Islet of Langerhans (tissue), 1 donor: ENCODE data around the gene MYO16.
"Not testable (repeated sequence)": the region's sequence is repeated elsewhere in the genome, so short reads cannot be mapped to it uniquely, and the experiment has no call there.

Source experiments
- FAIRE-seq: peaks from one replicate; lab custom pipeline; 2011; peaks lifted over from hg19 to GRCh38; lab: Jason Lieb, UNC

MYO16 gene

GRCh38 chr13:109074853-109075252, 445.4 kb downstream of the MYO16 start:
- FAIRE-seq = no peak

DNA sequence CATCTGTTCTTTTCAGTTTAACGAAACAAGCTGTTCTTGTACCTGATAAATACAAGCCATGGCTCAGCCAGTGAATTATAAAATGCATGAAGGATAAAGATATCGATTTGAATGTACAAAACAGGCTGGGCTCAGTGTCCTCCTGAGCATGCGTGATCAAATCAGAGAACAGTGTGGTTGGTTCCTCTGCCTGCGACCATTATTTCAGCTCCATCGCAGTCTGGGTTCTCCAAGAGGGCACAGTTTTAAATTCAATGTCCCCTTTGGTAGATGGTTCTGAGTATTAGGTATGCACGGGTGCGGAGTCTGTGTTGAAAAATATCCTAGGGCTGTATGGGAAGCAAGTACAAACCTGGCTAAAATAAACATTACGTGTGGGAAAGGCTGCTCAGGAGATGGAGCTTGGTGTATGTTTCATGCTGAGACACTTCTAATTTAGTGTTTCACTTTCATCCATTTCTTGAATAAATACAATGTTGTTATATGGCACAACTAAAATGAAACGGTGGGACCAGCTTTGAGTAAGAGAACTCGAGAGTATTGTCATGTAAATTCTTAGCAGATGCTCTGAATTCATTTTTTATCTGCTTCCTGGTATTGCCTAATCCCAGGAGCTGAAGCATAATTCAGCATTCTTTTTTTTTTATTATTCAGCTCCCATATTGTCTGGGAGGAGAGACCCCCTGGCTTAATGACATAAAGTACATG, 458.7 kb downstream of the MYO16 start:
- no peak for FAIRE-seq

DNA sequence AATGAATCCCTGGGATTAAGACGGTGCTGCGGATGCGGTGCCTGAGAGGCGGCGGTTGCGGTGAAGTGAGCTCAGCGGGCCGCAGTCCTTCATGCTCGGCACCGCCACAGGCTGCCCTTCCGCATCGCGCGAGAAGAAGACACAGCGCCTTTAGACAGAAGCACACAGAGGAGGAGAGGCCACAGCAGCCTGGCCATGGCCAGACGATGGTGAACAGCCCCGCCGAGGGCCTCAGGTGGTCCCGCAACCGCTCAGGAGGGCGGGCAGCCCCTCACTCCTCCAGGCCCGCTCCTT, 459.2 kb downstream of the MYO16 start:
- FAIRE-seq = no peak

GRCh38 chr13:109090796-109091195, 461.4 kb downstream of the MYO16 start:
- FAIRE-seq = no peak

DNA sequence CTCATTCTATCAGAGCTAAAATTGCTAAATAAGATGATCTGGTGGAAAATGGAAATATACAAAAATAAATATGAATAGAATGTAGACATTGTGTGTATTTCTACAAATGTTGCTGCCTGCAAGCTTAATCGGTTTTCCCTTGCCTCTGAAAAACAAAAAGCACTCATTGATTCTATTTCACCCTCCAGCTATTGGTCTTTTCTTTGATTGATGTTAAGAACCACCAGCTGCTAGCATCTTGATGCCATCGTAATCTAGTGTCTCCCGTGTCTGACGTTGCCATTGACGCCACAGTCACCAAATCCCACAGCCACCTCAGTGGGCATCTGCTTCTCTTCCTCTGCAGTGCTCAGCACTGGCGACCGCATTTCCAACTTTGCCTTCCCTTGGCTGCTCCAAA, 461.8 kb downstream of the MYO16 start:
- FAIRE-seq = no peak

DNA sequence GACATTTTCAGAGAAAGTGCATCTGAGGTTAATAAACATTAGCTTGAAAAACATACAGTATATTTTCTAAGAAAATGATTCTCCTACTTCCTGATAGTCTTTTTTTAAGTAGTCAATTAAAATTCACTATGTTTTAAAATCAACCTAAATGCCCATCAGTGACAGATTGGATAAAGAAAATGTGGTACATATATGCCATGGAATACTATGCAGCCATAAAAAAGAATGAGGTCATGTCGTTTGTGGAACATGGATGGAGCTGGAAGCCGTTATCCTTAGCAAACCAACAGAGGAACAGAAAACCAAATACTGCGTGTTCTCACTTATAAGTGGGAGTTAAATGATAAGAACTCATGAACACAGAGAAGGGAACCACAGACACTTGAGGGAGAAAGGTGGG, 462.8 kb downstream of the MYO16 start:
- FAIRE-seq = not testable (repeated sequence)

GRCh38 chr13:109093998-109094397, 464.6 kb downstream of the MYO16 start:
- no peak for FAIRE-seq

DNA sequence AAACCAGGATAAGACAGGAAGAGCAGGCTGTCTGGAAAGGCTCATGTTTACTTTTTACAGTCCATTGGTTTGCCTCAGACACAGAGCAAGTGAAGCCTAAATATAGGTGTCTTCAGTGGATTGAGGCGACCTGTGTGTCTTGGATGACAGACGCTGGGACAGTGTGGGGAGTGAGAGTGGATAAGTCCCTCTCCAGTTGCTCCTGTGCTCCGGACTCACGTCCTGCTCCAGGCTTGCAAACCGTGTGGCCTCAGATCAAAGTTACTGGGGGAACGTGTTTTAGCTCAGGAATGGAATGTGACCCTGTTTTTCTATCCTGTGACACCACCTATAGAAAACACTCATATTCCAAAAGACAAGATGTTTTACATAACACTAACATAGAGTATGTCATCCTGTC, 465.7 kb downstream of the MYO16 start:
- no peak for FAIRE-seq

DNA sequence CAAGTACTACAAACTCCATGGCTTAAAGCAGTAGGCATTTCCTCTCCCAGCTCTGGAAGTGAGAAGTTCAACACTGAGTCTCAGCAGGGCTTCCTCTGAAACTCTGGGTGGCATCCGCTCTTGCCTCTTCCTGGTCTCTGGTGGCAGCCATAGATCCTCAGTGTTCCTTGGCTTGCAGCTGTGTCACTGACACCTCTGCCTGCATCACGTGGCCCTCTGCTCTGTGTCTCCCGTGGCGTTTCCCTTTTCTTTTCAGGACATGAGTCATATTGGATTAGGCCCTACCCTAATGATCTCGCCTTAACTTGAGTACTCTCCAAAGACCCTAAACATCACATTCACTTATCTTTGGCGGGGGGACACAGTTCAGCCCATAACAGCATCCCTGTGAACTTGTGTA, 466.7 kb downstream of the MYO16 start:
- no peak for FAIRE-seq

- no peak for FAIRE-seq
Observed at GRCh38 chr13:109100705-109101304, 471.4 kb downstream of the MYO16 start.

DNA sequence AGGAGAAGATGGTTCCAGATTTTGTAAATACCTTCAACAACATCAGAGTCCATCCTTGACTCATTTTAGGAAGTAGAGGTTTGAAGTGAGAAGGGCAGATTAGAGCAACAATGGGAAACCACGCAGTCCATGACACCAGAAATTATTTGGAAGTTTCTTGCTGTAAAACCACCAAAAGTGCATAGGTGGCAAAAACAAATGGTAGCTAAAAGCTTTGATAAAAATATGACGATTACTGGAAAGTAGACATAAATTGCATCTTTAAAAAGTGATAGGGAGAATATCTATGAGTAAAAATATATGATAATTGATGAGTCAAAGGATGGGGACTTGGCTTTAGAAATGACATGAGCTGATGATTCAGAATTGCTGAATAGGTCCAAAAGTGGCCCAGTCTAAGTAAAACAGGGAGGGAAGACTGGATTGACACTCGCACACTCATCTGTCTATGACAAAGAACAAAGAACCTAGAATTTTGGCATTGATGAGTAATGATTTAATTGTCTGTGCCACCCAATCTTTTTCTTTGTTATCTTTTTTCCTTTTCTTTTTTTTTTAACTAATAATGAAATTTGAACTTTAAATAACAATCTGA, 472.2 kb downstream of the MYO16 start:
- FAIRE-seq = no peak

- no peak for FAIRE-seq
Observed at GRCh38 chr13:109105899-109106298, 476.5 kb downstream of the MYO16 start.

DNA sequence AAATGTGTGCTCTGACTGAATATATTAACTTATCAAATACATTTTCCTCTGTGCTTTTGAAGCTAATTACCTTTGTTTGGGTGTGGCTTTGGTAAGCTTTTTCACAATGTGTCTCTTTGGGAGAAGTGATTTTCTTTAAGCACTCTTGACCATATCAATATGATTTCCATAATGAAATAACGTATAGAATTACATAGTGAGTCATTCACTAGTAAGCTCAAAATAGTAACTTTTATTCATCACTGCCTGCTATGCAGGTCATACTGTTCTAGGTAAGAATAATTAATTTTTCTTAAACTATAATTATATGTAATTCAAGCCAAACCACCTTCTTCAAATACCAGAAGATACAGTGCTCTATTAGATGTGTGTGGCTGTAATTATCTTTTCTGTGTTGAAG, 480.7 kb downstream of the MYO16 start:
- no peak for FAIRE-seq

- FAIRE-seq = no peak
Observed at GRCh38 chr13:109111141-109111540, 481.7 kb downstream of the MYO16 start.

- no peak for FAIRE-seq
Observed at GRCh38 chr13:109113427-109113826, 484.0 kb downstream of the MYO16 start.

GRCh38 chr13:109114162-109114561, 484.8 kb downstream of the MYO16 start:
- no peak for FAIRE-seq

- no peak for FAIRE-seq
Observed at GRCh38 chr13:109114991-109115390, 485.6 kb downstream of the MYO16 start.

DNA sequence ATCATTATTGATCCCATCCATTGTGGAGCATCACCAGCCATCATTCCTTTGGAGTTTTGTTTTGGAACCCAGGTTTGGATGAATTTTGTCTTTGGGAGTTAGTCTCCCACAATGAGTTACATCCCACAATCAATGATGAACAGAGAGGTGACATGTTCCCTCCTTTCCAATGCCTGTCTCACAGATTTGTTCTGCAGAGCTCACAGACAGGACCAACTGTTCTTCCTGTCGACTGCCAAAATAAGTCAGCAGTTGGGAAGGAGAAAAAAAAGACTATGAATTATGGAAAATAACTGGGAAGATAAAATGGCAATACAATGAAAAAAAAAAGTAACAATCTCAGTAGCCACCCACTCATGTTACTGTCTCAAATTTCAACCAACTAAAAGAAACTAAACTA, 489.1 kb downstream of the MYO16 start:
- FAIRE-seq = no peak

DNA sequence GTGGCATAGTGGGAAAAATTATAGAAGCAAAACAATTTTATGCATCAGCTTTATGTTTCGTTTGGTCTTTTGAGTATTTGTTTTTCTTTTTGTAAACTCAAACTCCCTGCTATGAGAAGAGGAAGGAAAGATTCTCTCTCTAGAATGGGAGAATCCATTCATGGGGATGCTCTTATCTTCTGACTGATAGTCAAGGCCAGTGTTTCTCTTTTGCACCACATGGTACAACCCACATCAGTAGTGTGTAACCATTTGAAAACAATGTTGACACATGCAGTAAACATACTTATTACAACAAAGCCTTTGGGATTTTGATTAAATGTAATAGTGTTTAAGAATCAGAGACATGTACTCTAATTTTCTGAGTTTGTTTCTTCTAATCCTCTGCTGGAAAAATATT, 490.5 kb downstream of the MYO16 start:
- FAIRE-seq = no peak

DNA sequence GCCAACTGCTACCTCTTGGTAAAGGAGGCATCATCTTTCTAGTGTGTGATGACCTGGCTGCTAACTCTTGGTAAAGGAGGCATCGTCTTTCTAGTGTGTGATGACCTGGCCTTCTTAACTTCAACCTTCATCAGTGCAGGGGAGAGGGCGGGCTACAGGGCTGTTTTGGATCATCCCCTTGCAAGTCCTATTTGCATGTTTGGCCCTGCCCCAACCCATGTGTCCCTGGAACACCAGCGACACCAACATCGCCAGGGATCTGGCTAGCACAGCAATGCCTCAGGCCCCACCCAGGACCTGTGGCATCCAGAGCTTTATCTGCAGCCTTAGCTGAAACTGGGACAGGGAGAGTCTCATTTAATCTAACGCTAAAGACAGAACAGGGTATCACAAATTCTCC, 492.4 kb downstream of the MYO16 start:
- FAIRE-seq = no peak

DNA sequence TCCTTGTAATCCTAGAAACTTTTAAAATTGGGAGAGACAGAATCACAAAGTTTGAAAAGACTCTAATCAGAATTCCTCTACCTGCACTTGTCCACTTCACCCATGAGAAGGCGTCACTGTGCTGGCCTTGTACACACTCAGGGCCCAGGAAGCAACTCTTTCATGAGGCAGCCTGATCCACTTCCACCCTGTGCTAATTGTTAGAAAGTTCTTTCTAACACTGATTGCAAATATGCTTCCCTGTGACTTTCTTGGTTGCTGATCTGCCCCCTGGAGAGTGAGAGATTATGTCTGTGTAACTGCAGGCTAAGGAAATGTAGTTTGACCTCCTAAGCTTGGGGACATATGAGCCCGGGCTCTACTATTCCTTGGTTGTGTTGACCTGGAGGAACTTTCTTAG, 494.6 kb downstream of the MYO16 start:
- FAIRE-seq = no peak

DNA sequence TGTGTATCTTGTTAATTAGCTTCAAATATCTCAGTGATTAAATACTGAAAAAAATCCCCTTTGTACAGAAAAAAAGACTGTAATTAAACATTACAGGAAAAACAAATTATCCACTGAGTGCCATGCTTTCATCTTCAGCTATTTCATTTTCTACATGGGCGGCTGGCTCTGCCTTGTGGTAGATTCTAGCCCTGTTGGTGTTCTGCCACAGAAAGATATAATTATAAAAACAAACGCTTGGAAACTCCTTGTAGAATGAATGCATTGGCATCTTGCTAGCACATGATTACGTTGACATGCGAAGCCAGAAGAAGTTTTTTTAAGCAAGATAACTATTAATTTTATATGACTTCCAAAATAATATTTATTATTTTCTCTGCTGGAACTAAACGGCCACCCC, 496.8 kb downstream of the MYO16 start:
- FAIRE-seq = no peak

DNA sequence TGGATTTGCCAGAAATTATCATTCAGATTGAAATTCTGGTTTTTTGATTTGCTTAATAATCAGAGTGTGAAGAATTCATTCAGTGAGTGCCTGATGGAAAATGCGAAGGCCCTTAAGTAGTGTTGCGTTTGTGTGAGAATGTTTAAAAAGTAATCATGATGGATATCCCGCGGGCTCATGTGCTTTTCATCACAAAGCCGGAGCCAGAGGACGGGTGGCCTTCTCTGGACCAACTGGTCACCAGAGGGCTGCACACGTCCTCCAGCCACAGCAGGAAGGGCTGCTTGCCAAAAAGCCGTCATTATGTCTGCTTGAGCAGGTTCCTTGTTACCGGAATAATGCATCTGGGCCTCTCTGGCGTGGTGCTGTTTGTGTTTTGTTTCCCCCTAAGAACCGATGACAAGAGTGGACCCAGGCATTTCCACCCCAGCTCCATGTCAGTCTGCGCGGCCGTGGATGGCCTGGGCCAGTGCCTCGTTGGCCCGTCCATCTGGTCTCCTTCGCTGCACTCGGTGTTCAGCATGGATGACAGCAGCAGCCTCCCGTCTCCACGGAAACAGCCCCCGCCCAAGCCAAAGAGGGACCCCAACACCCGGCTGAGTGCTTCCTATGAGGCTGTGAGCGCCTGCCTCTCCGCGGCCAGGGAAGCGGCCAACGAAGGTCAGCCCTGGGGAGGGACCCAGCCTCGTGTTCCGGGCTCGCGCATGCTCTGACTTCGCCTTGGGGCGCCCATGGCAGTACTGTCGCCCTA, 497.7 kb downstream of the MYO16 start:
- no peak for FAIRE-seq

DNA sequence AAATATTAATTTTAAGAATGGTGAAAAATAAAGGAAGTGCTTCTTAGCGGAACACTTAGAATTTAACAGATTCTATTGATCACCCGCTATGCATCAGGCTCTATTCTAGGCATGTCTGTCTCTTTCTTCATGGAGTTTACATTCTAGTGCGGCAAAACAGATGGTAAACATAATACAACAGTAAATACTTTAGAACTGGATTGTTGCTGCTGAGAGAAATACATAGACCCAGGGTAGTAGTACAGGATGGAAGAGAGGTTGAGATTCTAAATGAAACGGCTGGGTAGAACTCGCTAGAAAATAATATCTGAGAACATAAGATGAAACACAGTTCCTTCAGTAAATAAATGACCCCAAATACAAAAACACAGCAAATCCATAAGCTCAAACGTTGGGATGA, 498.7 kb downstream of the MYO16 start:
- FAIRE-seq = no peak
